ENCODE results near the gene ZNF516. TPM values are rescaled to one million over a fixed set of nuclear protein-coding genes. Genes with fewer than 3 reads are reported as not detected.

The ZNF516 gene
- total and polyA plus RNA-seq, 9 donors: 13.5 to 110 (median 95.2) TPM

DNA sequence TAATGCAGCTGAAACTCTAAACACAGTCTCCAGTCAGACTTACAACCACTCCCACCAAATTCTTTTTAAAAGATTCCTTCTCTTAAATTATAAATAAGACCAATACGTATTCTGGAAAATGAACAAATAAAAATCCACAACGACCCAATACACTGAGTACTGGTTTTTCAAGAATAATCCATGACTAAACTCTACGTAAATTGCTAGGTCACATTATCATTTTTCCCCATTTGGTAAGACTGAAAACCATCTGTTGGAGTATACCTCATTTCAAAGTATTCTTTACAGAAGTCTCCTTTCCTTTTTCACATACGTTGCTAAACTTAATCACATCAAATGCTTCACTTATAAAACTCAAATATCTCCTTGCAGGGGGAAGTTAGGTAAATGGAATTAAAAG lies 6.0 kb downstream of the ZNF516 start:
- Histone ChIP-seq H3K4me1 (ENCODE audit: insufficient read depth) (peaks cover 9% of the 10 kb centered on the region), H3K4me3 (no peak overlapping the region), H3K27ac (no peak overlapping the region), H3K9me3 (no peaks in the 10 kb centered on the region), H3K27me3 (no peaks in the 10 kb centered on the region), H3K36me3 (no peaks in the 10 kb centered on the region)
- intact Hi-C loops (cut with DNase I): no loop called here
- 19 to 27% (median 24%) methylated on average over 4 of the region's 4 CpGs for WGBS, 3 donors
- TF ChIP-seq, protein P1, sequence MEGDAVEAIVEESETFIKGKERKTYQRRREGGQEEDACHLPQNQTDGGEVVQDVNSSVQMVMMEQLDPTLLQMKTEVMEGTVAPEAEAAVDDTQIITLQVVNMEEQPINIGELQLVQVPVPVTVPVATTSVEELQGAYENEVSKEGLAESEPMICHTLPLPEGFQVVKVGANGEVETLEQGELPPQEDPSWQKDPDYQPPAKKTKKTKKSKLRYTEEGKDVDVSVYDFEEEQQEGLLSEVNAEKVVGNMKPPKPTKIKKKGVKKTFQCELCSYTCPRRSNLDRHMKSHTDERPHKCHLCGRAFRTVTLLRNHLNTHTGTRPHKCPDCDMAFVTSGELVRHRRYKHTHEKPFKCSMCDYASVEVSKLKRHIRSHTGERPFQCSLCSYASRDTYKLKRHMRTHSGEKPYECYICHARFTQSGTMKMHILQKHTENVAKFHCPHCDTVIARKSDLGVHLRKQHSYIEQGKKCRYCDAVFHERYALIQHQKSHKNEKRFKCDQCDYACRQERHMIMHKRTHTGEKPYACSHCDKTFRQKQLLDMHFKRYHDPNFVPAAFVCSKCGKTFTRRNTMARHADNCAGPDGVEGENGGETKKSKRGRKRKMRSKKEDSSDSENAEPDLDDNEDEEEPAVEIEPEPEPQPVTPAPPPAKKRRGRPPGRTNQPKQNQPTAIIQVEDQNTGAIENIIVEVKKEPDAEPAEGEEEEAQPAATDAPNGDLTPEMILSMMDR (IDR thresholded peaks at IDR 0.05): no peak
- TF ChIP-seq POLR2A (IDR thresholded peaks at IDR 0.05) (no peak), EP300 (IDR thresholded peaks at IDR 0.05) (no peak)
- no peak for DNase-seq

- peaks cover 10% of the 10 kb centered on the region for H3K4me1 ChIP-seq (ENCODE audit: insufficient read depth)
- H3K4me3 ChIP-seq: peak overlapping the region; percentile 17
- DNase-seq: peak in 1 of 5 donors; percentile 38
- H3K27me3 ChIP-seq: no peaks in the 10 kb centered on the region
- WGBS, 3 donors: 9 to 10% (median 9%) methylated on average over 9 of the region's 9 CpGs
- H3K27ac ChIP-seq: peak overlapping the region in 1 of 2 donors; percentile 17
- no peaks in the 10 kb centered on the region for H3K36me3 ChIP-seq
- no peak for TF ChIP-seq POLR2A (IDR thresholded peaks at IDR 0.05)
- TF ChIP-seq, protein P1 (IDR thresholded peaks at IDR 0.05): no peak
- TF ChIP-seq EP300 (IDR thresholded peaks at IDR 0.05): no peak
- intact Hi-C loops (cut with DNase I): no loop called here
- H3K9me3 ChIP-seq: no peaks in the 10 kb centered on the region
Observed at GRCh38 chr18:76488190-76488589, 6.9 kb downstream of the ZNF516 start.

DNA sequence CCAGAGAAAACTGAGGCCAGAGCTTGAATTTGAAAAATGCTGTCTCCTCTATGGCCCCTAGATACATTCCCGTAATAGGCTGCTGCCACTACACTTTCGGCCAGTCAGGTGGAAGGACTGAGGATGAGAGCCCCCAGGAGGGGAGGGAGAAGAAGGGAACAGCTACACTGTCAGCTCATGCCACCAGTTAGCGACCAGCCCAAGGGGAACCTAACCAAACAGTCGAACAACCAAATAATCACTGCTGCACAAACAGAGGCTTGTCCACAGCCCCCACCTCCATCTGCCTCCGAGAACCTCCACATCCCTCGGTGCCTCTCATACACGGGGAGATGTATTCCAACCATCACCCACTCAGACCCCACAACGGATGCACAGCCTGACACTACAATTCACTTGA lies 7.3 kb downstream of the ZNF516 start:
- intact Hi-C loops (cut with DNase I): no loop called here

DNA sequence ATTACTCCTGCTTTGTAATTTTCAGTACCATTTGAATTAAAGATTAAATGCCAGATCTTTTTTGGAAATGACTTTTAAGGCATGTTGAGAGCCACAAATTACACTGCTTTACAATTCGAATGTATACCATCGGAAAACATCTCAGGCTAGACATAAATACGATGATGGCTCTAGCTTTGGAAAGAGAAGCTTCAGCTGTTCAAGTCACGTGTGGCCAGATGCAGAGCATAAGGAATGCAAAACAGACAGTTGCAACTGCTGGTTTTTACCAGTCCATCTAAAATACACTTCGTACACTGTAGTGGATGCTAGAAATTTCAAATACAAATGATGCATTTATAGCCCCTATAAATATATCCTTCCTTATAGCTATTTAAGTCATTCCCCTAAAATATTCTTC lies 8.0 kb downstream of the ZNF516 start:
- H3K36me3 ChIP-seq: no peaks in the 10 kb centered on the region
- 16 to 26% (median 17%) methylated on average over 5 of the region's 5 CpGs for WGBS, 3 donors
- H3K4me1 ChIP-seq (ENCODE audit: insufficient read depth): peaks cover 13% of the 10 kb centered on the region
- TF ChIP-seq POLR2A (IDR thresholded peaks at IDR 0.05) (no peak), EP300 (IDR thresholded peaks at IDR 0.05) (no peak)
- TF ChIP-seq, protein P1 (IDR thresholded peaks at IDR 0.05): no peak
- H3K27ac ChIP-seq: no peak overlapping the region
- intact Hi-C loops (cut with DNase I): no loop called here
- H3K4me3 ChIP-seq: no peak overlapping the region
- no peaks in the 10 kb centered on the region for H3K27me3 ChIP-seq
- H3K9me3 ChIP-seq: no peaks in the 10 kb centered on the region
- no peak for DNase-seq

More for the DNA sequence above, 7.3 kb downstream of the ZNF516 start:
- DNase-seq: peak in 1 of 5 donors; percentile 8
- H3K4me1 ChIP-seq (ENCODE audit: insufficient read depth): peaks cover 13% of the 10 kb centered on the region
- 28 to 47% (median 39%) methylated on average over 8 of the region's 8 CpGs for WGBS, 3 donors
- H3K4me3 ChIP-seq: peak overlapping the region; percentile 17
- H3K36me3 ChIP-seq: no peaks in the 10 kb centered on the region
- TF ChIP-seq POLR2A (IDR thresholded peaks at IDR 0.05): no peak
- TF ChIP-seq, protein P1 (IDR thresholded peaks at IDR 0.05): no peak
- TF ChIP-seq EP300 (IDR thresholded peaks at IDR 0.05): no peak
- H3K27ac ChIP-seq: peak overlapping the region in 1 of 2 donors; percentile 17
- no peaks in the 10 kb centered on the region for H3K9me3 ChIP-seq
- no peaks in the 10 kb centered on the region for H3K27me3 ChIP-seq
